NB4 (cell line): Measurements from ENCODE around the gene ANKRD7.

Experiments used
- MYC ChIP-seq: IDR thresholded peaks from 2 replicates; pipeline ENCODE4 v1.6.1; 2011; ENCODE audit warnings: low read depth, low read length
- TF ChIP-seq, protein P1 (sequence below): IDR thresholded peaks from one replicate; pipeline ENCODE4 v1.5.1; 2012; ENCODE audit warnings: low read depth, low read length

DNA sequence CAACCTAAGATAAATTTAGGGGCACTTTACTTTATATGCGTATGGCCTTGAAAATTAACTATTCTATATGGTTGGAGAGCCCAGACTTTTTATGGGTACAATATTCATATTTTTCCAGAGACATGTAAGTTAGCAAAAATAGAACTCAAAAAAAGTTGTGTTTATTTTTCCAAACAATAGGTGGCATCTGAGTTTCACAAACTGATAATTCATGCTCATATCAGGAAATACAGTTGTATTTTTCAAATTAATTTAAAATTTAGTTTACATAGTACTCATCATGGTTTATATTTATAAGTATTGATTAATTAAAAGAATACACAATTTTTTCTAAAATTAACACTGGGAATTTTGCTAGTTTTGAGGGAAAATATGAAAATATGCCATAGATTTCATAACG lies 34.6 kb downstream of the ANKRD7 start:
- TF ChIP-seq, protein P1, sequence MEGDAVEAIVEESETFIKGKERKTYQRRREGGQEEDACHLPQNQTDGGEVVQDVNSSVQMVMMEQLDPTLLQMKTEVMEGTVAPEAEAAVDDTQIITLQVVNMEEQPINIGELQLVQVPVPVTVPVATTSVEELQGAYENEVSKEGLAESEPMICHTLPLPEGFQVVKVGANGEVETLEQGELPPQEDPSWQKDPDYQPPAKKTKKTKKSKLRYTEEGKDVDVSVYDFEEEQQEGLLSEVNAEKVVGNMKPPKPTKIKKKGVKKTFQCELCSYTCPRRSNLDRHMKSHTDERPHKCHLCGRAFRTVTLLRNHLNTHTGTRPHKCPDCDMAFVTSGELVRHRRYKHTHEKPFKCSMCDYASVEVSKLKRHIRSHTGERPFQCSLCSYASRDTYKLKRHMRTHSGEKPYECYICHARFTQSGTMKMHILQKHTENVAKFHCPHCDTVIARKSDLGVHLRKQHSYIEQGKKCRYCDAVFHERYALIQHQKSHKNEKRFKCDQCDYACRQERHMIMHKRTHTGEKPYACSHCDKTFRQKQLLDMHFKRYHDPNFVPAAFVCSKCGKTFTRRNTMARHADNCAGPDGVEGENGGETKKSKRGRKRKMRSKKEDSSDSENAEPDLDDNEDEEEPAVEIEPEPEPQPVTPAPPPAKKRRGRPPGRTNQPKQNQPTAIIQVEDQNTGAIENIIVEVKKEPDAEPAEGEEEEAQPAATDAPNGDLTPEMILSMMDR: no peak
- no peak for TF ChIP-seq MYC
